HL-60 (cell line): ENCODE data around the gene FAM184A.

Experiments used
- GABPA ChIP-seq: IDR thresholded peaks from 2 replicates; pipeline ENCODE4 v1.6.1; 2012; ENCODE audit warnings: low read depth
- POLR2AphosphoS5 ChIP-seq: IDR thresholded peaks from 2 replicates; pipeline ENCODE4 v1.6.1; 2012; ENCODE audit warnings: low read depth
- REST ChIP-seq: IDR thresholded peaks from 2 replicates; pipeline ENCODE4 v1.6.1; 2012; ENCODE audit warnings: low read depth; ENCODE audit not compliant: insufficient replicate concordance
- SPI1 ChIP-seq: IDR thresholded peaks from 2 replicates; pipeline ENCODE4 v1.6.1; 2012; ENCODE audit warnings: low read depth, mild to moderate bottlenecking, borderline replicate concordance
- TF ChIP-seq, protein P1 (sequence below): IDR thresholded peaks from one replicate; pipeline ENCODE4 v1.5.1; 2011; ENCODE audit warnings: low read length, control low read depth, inconsistent platforms; ENCODE audit not compliant: insufficient read depth

DNA sequence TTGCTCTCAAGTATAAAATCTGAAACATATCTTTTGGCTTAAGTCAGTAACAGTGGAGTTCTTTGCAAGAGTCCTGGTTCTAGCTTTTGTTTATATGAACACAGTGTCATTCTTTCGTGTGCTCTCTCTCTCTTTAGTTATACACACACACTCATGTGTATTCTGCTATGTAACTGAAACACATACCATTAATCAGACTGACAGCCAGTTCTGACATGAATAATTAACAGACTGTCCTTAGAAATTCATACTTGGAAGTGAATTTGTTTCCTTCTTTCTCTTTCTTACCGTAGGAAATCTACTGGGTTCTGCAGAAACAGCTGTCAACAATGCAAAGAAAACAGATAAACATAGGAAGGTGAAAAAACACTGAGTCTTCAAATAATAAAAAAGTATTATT lies 146.0 kb downstream of the FAM184A start:
- TF ChIP-seq, protein P1, sequence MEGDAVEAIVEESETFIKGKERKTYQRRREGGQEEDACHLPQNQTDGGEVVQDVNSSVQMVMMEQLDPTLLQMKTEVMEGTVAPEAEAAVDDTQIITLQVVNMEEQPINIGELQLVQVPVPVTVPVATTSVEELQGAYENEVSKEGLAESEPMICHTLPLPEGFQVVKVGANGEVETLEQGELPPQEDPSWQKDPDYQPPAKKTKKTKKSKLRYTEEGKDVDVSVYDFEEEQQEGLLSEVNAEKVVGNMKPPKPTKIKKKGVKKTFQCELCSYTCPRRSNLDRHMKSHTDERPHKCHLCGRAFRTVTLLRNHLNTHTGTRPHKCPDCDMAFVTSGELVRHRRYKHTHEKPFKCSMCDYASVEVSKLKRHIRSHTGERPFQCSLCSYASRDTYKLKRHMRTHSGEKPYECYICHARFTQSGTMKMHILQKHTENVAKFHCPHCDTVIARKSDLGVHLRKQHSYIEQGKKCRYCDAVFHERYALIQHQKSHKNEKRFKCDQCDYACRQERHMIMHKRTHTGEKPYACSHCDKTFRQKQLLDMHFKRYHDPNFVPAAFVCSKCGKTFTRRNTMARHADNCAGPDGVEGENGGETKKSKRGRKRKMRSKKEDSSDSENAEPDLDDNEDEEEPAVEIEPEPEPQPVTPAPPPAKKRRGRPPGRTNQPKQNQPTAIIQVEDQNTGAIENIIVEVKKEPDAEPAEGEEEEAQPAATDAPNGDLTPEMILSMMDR = no peak
- TF ChIP-seq REST (no peak), GABPA (no peak), POLR2AphosphoS5 (no peak), SPI1 (no peak)
